HepG2 (cell line): ENCODE results near the gene TSNAXIP1. TPM values are rescaled to one million over a fixed set of nuclear protein-coding genes. Genes with fewer than 3 reads are reported as not detected.

Experiments
- ATAC-seq: fragments of 200-7000 bp; cut with Tn5 transposase; 3 replicates; pipeline ENCODE4 v1.9.1; 2020; ENCODE audit warnings: mild to moderate bottlenecking, moderate library complexity
- BruUV-seq: library from RNA; stranded (reverse); fragments of 400-500 nt; replicated peaks from 2 replicates; lab custom pipeline; 2021; lab: Mats Ljungman, UMichigan
- CTCF ChIA-PET: fragments of 300-600 bp; formaldehyde crosslinking; extraction: SDS; loops from one replicate; lab custom pipeline; 2021; ENCODE audit warnings: low total read pairs, inconsistent platforms, low intra/inter-chr PET ratio; lab: Yijun Ruan, JAX
- POLR2A ChIA-PET: fragments of 350-600 bp; sonication (Branson Sonifier 250); formaldehyde crosslinking; loops from one replicate; lab custom pipeline; 2020; ENCODE audit warnings: antibody characterized with exemption, inconsistent platforms; lab: Yijun Ruan, JAX
- DNase-seq: peaks from one replicate; pipeline ENCODE4 v3.0.0-alpha.2; 2015; ENCODE audit warnings: low spot score
- FAIRE-seq: peaks from 3 replicates; lab custom pipeline; 2011; peaks lifted over from hg19 to GRCh38; lab: Jason Lieb, UNC
- H2AFZ ChIP-seq: one replicate; pipeline ENCODE4 v1.6.1; 2011; ENCODE audit warnings: low read length, inconsistent platforms
- H3K27ac ChIP-seq: fragments of 300-600 bp; 3 replicates; pipeline ENCODE4 v1.8.0; 2011; ENCODE audit warnings: mixed run types, mild to moderate bottlenecking, mixed read lengths, low read length, inconsistent platforms; ENCODE audit not compliant: insufficient read depth; ENCODE audit errors: extremely low read length
- H3K27me3 ChIP-seq, 2 experiments: fragments of 200-600 bp in 1 of 2; 2 replicates in 1 of 2; 3 replicates in 1 of 2; pipeline versions ENCODE4 v1.6.0 to v1.8.0; 2011; ENCODE audit warnings: low read length in 2 of 2, mild to moderate bottlenecking in 2 of 2, moderate library complexity in 2 of 2, inconsistent platforms in 1 of 2; ENCODE audit not compliant: insufficient read depth in 2 of 2, control insufficient read depth in 1 of 2
- H3K36me3 ChIP-seq, 2 experiments: fragments of 200-600 bp in 1 of 2; replicated peaks in 1 of 2; 2 replicates in 1 of 2; 3 replicates in 1 of 2; pipeline versions ENCODE4 v1.5.1 to v1.8.0; 2011; ENCODE audit warnings: low read length in 2 of 2, inconsistent platforms in 1 of 2; ENCODE audit not compliant: insufficient read depth in 2 of 2, control insufficient read depth in 1 of 2
- H3K4me1 ChIP-seq: 2 replicates; pipeline ENCODE4 v1.5.1; 2012; ENCODE audit warnings: low read length, inconsistent platforms; ENCODE audit not compliant: insufficient read depth
- H3K4me2 ChIP-seq: 2 replicates; pipeline ENCODE4 v1.6.0; 2011; ENCODE audit warnings: low read depth, low read length, inconsistent platforms
- H3K4me3 ChIP-seq, 3 experiments: fragments of 200-600 bp in 1 of 3; sonication (generic), shearing (Covaris generic) in 1 of 3; replicated peaks in 1 of 3; 2 replicates each; pipeline ENCODE4 v1.5.1; 2011 to 2016; ENCODE audit warnings: low read length in 3 of 3, inconsistent platforms in 2 of 3, low read depth in 2 of 3, mild to moderate bottlenecking in 2 of 3, control low read depth in 1 of 3, mixed read lengths in 1 of 3; ENCODE audit not compliant: insufficient read depth in 1 of 3
- H3K79me2 ChIP-seq: one replicate; pipeline ENCODE4 v1.6.1; 2011; ENCODE audit warnings: low read length, inconsistent platforms; ENCODE audit not compliant: insufficient read depth
- H3K9ac ChIP-seq: 2 replicates; pipeline ENCODE4 v1.6.0; 2011; ENCODE audit warnings: mild to moderate bottlenecking, low read depth, low read length, inconsistent platforms; ENCODE audit not compliant: insufficient read depth
- H3K9me3 ChIP-seq: 2 replicates; pipeline ENCODE4 v1.5.1; 2012; ENCODE audit warnings: mild to moderate bottlenecking, low read length
- H4K20me1 ChIP-seq: 2 replicates; pipeline ENCODE4 v1.6.0; 2011; ENCODE audit warnings: inconsistent platforms, mild to moderate bottlenecking, low read length, moderate library complexity; ENCODE audit not compliant: insufficient read depth
- HNRNPL ChIP-seq: fragments of 200-400 bp; formaldehyde crosslinking; IDR thresholded peaks from 2 replicates; pipeline ENCODE4 v1.6.1; 2017; ENCODE audit warnings: mild to moderate bottlenecking, low read depth, low read length
- KDM1A ChIP-seq: IDR thresholded peaks from 2 replicates; pipeline ENCODE4 v1.6.1; 2016; ENCODE audit warnings: missing compliant biosample characterization
- KDM2A ChIP-seq: sonication (generic); formaldehyde crosslinking; IDR thresholded peaks from 2 replicates; pipeline ENCODE4 v1.4.0; 2020; ENCODE audit warnings: low read depth, missing genetic modification reagents, borderline replicate concordance
- RFX1 ChIP-seq: fragments of 450-650 bp; IDR thresholded peaks from 2 replicates; pipeline ENCODE4 v1.6.1; 2017
- SMAD9 ChIP-seq: sonication (generic); formaldehyde crosslinking; IDR thresholded peaks from 2 replicates; pipeline ENCODE4 v1.5.1; 2020; ENCODE audit warnings: mild to moderate bottlenecking, missing genetic modification reagents
- SOX6 ChIP-seq, 2 experiments: fragments of 450-650 bp in 1 of 2; sonication (generic) in 1 of 2; formaldehyde crosslinking in 1 of 2; IDR thresholded peaks; 2 replicates each; pipeline versions ENCODE4 v1.4.0 to v1.6.1; 2017 to 2020; ENCODE audit warnings: antibody characterized with exemption in 1 of 2, mild to moderate bottlenecking in 1 of 2, missing genetic modification reagents in 1 of 2
- ZBTB4 ChIP-seq: sonication (generic); formaldehyde crosslinking; IDR thresholded peaks from 2 replicates; pipeline ENCODE4 v1.4.0; 2020; ENCODE audit warnings: missing genetic modification reagents, mild to moderate bottlenecking, borderline replicate concordance
- ZNF180 ChIP-seq: sonication (generic); formaldehyde crosslinking; IDR thresholded peaks from 2 replicates; pipeline ENCODE4 v1.4.0; 2020; ENCODE audit warnings: low read depth, missing genetic modification reagents, borderline replicate concordance
- ZNF615 ChIP-seq: sonication (generic); formaldehyde crosslinking; IDR thresholded peaks from 2 replicates; pipeline ENCODE4 v1.5.0; 2020; ENCODE audit warnings: mild to moderate bottlenecking, missing genetic modification reagents, borderline replicate concordance
- ZNF740 ChIP-seq: sonication (generic); formaldehyde crosslinking; IDR thresholded peaks from 2 replicates; pipeline ENCODE4 v1.4.0; 2020; ENCODE audit warnings: missing genetic modification reagents
- ZNF879 ChIP-seq: sonication (generic); formaldehyde crosslinking; IDR thresholded peaks from 2 replicates; pipeline ENCODE4 v1.8.1; 2023; ENCODE audit warnings: missing genetic modification reagents
- ZXDC ChIP-seq: sonication (generic); formaldehyde crosslinking; IDR thresholded peaks from 2 replicates; pipeline ENCODE4 v1.5.0; 2020; ENCODE audit warnings: mild to moderate bottlenecking, missing genetic modification reagents
- WGBS: methylation state at CpG from one replicate; pipeline ENCODE4 v1.1.6; 2017; ENCODE audit warnings: low lambda C conversion rate; 5-methylcytosine and 5-hydroxymethylcytosine counted together
- in situ Hi-C: cut with HindIII; loops from 2 replicates; pipeline ENCODE4 v1.10.0; 2017; ENCODE audit warnings: low pct_unique_long_range_greater_than_20kb; ENCODE audit not compliant: extremely low pct_ligation_motif_present
- intact Hi-C: fragments of 100-400 bp; cut with micrococcal nuclease; formaldehyde crosslinking; loops from one replicate; pipeline ENCODE4 v1.10.0; 2022; ENCODE audit not compliant: unreplicated experiment
- polyA plus RNA-seq, 8 experiments: library from polyadenylated mRNA; depleted of rRNA in 3 of 8; stranded (reverse) in 7 of 8; unstranded in 1 of 8; fragments of >200 nt; fragmentation: Illumina TruSeq in 4 of 8; extraction: Trizol in 4 of 8; gene quantifications; 2 replicates each; pipeline versions ENCODE4 v1.2.1 to v1.2.3, GENCODE V29; 2011 to 2016; ENCODE audit warnings: low read depth in 4 of 8, missing spikeins in 1 of 8, mixed read lengths in 1 of 8; ENCODE audit not compliant: insufficient read depth in 1 of 8
- total RNA-seq, 5 experiments: library from RNA; depleted of rRNA; stranded (reverse); fragments of >200 nt; fragmentation: Illumina TruSeq; extraction: Trizol; gene quantifications; 2 replicates each; pipeline ENCODE4 v1.2.3, GENCODE V29; 2016; ENCODE audit warnings: low read depth in 1 of 5

Gene TSNAXIP1
- total and polyA plus RNA-seq, 2 of the 13 experiments (the other 11 are each of a cell fraction or from before 2014, with no cell fraction given), result 0.37 to 0.86 TPM

- TF ChIP-seq ZNF615 (CRISPR knock-in tag) (no peak), ZXDC (CRISPR knock-in tag) (no peak), RFX1 (peak; percentile 52)
Observed at GRCh38 chr16:67820608-67821259, 14.0 kb downstream of the TSNAXIP1 start (continued).

GRCh38 chr16:67822511-67822910, 15.8 kb downstream of the TSNAXIP1 start:
- no peak for DNase-seq
- H3K9ac ChIP-seq, result no peak overlapping the region; the same call in 1 of the 2 replicates
- no peaks in the 10 kb centered on the region for H4K20me1 ChIP-seq
- intact Hi-C loops, result no loop called here
- CTCF ChIA-PET, result no interaction called here
- H3K27me3 ChIP-seq, result peaks cover 0 to 2% of the 10 kb centered on the region in 2 experiments; a peak in 1 of 5 replicates
- ATAC-seq, result peak; percentile 21
- no peak overlapping the region for H3K27ac ChIP-seq
- no peaks in the 10 kb centered on the region for H3K9me3 ChIP-seq
- TF ChIP-seq KDM2A (CRISPR knock-in tag) (no peak), ZNF879 (CRISPR knock-in tag) (no peak), ZNF740 (CRISPR knock-in tag) (no peak), SMAD9 (no peak), SOX6 (IDR thresholded peaks at IDR 0.05) (no peak), SOX6 (CRISPR knock-in tag; IDR thresholded peaks at IDR 0.05) (no peak), KDM1A (CRISPR knock-in tag) (no peak), HNRNPL (no peak), ZBTB4 (CRISPR knock-in tag) (no peak), ZNF180 (CRISPR knock-in tag) (no peak)
- in situ Hi-C loops, result no loop called here
- H3K4me2 ChIP-seq, result no peak overlapping the region
- BruUV-seq, result no TSS peak
- H3K4me3 ChIP-seq, result no peak overlapping the region
- no peaks in the 10 kb centered on the region for H3K79me2 ChIP-seq
- H2AFZ ChIP-seq, result no peak overlapping the region
- POLR2A ChIA-PET, result interaction anchor here (0.9 kb wide), 1 partner anchor 10 kb away, joined by 3 read pairs; no protein-coding TSS in a partner anchor
- H3K4me1 ChIP-seq, result peaks cover 27% of the 10 kb centered on the region
- FAIRE-seq, result no peak
- 30% methylated on average over 2 of the region's 2 CpGs for WGBS
- H3K36me3 ChIP-seq, result peaks cover 0 to 7% of the 10 kb centered on the region in 2 experiments; a peak in 2 of 5 replicates
